Measurements from ENCODE around the gene DHRS2.

GRCh38 chr14:23601424-23601823 lies 34.7 kb upstream of the DHRS2 start:
- TF ChIP-seq CTCF (IDR thresholded peaks at IDR 0.05) = no peak
- no peak for TF ChIP-seq POLR2A (IDR thresholded peaks at IDR 0.05)
